Measurements from ENCODE around the gene DRD3. TPM values are rescaled to one million over a fixed set of nuclear protein-coding genes. Genes with fewer than 3 reads are reported as not detected.

The DRD3 gene
- not detected for total RNA-seq
- long read RNA-seq = 0 reads

DNA sequence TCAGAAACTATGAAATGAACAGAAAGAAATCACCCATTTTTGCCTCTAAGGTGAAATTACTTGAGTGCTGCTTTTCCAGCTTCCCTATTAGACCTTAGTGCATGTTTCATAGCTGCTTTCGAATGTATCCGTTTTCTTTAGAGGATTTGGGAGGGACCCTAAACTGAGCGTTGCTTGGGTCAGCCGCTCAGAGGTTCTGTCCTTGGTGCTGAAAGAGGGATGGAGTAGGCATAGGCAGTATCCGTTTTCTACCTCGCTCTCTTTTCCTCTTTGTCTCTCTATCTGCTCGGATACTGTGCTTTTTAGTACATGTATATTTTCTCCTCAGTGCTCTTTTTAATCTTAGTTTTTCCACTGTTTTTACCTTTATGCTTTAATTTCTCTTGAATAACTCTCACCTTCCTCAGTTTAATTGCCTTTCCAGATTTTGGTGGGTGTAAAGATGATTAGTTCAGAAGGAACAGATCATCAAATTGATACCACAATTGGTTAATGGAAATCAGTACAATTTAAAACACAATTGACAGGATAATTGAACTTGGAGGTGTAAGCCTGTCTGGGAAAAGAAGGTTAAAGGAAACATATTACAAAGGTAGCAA, at the start of gene DRD3:
DRD3 (minus strand) TSS at position 283 of the 599 bp plus-strand sequence. CDS start 7,060 bp downstream, outside the sequence.
- H3K4me3 ChIP-seq = no peak within 1 kb of the TSS
- TF ChIP-seq, protein P1, sequence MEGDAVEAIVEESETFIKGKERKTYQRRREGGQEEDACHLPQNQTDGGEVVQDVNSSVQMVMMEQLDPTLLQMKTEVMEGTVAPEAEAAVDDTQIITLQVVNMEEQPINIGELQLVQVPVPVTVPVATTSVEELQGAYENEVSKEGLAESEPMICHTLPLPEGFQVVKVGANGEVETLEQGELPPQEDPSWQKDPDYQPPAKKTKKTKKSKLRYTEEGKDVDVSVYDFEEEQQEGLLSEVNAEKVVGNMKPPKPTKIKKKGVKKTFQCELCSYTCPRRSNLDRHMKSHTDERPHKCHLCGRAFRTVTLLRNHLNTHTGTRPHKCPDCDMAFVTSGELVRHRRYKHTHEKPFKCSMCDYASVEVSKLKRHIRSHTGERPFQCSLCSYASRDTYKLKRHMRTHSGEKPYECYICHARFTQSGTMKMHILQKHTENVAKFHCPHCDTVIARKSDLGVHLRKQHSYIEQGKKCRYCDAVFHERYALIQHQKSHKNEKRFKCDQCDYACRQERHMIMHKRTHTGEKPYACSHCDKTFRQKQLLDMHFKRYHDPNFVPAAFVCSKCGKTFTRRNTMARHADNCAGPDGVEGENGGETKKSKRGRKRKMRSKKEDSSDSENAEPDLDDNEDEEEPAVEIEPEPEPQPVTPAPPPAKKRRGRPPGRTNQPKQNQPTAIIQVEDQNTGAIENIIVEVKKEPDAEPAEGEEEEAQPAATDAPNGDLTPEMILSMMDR (IDR thresholded peaks at IDR 0.05) = no peak
- no peaks in the 10 kb centered on the region for H3K4me1 ChIP-seq
- no peaks in the 10 kb centered on the region for H3K36me3 ChIP-seq
- no peaks in the 10 kb centered on the region for H3K9me3 ChIP-seq
- no peak for ATAC-seq
- H3K27me3 ChIP-seq = no peaks in the 10 kb centered on the region
- no peak within 1 kb of the TSS for H3K27ac ChIP-seq
- intact Hi-C loops (cut with DNase I) = no loop called here
- DNase-seq = no peak

GRCh38 chr3:114227076-114227475, 48.2 kb upstream of the DRD3 start:
- Histone ChIP-seq H3K4me1 (no peaks in the 10 kb centered on the region), H3K4me3 (no peak overlapping the region), H3K9me3 (no peaks in the 10 kb centered on the region), H3K27me3 (no peaks in the 10 kb centered on the region), H3K27ac (no peak overlapping the region), H3K36me3 (no peaks in the 10 kb centered on the region)
- DNase-seq (no peak), ATAC-seq (no peak)
- intact Hi-C loops (cut with DNase I) = no loop called here
- TF ChIP-seq, protein P1 (IDR thresholded peaks at IDR 0.05) = no peak

GRCh38 chr3:114226313-114226712, 47.5 kb upstream of the DRD3 start:
- no peak overlapping the region for H3K4me3 ChIP-seq
- H3K9me3 ChIP-seq = no peaks in the 10 kb centered on the region
- no peaks in the 10 kb centered on the region for H3K4me1 ChIP-seq
- ATAC-seq = no peak
- TF ChIP-seq, protein P1 (IDR thresholded peaks at IDR 0.05) = no peak
- no peaks in the 10 kb centered on the region for H3K36me3 ChIP-seq
- H3K27ac ChIP-seq = no peak overlapping the region
- H3K27me3 ChIP-seq = no peaks in the 10 kb centered on the region
- intact Hi-C loops (cut with DNase I) = no loop called here
- no peak for DNase-seq

- ATAC-seq = no peak
- no peak for DNase-seq
- Histone ChIP-seq H3K27me3 (no peaks in the 10 kb centered on the region), H3K4me1 (no peaks in the 10 kb centered on the region), H3K36me3 (no peaks in the 10 kb centered on the region), H3K9me3 (no peaks in the 10 kb centered on the region), H3K4me3 (no peak overlapping the region), H3K27ac (no peak overlapping the region)
- TF ChIP-seq, protein P1 (IDR thresholded peaks at IDR 0.05) = no peak
- intact Hi-C loops (cut with DNase I) = no loop called here
Observed at GRCh38 chr3:114223143-114223542, 44.3 kb upstream of the DRD3 start.

DNA sequence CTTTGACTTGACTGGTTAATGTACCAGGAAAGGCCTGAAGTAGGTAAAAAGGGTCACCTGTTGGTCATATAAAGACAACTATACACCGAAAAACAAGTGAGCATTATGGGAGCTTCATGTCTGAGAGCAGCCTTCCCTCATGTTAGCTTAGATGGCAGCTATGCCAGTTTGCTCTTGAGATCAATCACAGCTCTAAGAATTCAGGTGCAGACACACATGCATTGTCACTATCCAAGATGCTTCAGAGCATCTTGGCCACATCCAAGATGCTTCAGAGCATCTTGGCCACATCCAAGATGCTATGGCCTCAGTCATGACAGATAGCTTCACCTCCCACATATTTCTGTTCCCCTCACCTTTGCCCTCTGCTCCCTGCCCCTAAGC, 43.0 kb upstream of the DRD3 start:
- Histone ChIP-seq H3K27ac (no peak overlapping the region), H3K27me3 (no peaks in the 10 kb centered on the region), H3K4me1 (no peaks in the 10 kb centered on the region), H3K36me3 (no peaks in the 10 kb centered on the region), H3K4me3 (no peak overlapping the region), H3K9me3 (no peaks in the 10 kb centered on the region)
- TF ChIP-seq, protein P1 (IDR thresholded peaks at IDR 0.05) = no peak
- intact Hi-C loops (cut with DNase I) = no loop called here
- ATAC-seq = no peak
- no peak for DNase-seq

All from upper lobe of right lung (tissue), 1 donor.